NCI-H128 (cell line): ENCODE results near the gene POU6F1.
"Not testable (repeated sequence)": the region's sequence is repeated elsewhere in the genome, so short reads cannot be mapped to it uniquely, and the experiment has no call there.

Source experiments
- DNase-seq: peaks from one replicate; lab custom pipeline; 2025; ENCODE audit not compliant: unreplicated experiment; lab: John Stamatoyannopoulos, UW

The POU6F1 gene

DNA sequence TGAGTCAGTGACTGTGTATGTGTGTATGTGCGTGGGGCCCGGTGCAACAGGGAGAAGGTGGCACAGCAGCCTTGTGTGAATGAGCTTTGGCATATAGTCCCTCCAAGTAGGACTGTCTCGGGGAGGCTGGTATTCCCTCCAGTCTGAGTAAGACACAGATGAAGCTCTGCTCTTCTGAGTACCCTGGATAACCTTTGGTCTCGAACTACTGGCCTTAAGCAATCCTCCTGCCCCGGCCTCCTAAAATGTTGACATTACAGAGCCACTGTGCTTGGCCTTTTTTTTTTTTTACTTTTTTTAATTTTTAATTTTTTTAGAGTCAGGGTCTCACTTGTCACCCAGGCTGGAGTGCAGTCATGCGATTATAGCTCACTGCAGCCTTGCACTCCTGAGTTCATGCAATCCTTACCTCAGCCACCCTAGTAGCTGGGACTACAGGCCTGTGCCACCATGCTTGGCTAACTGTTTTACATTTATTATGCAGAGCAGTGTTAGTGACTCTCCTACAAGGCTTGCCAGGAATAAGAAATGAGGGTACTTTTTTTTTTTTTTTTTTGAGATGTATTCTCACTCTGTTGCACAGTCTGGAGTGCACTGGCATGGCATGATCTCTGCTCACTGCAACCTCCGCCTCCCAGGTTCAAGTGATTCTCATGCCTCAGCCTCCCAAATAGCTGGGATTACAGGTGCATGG, 11.4 kb upstream of the POU6F1 start:
- DNase-seq: no peak

DNA sequence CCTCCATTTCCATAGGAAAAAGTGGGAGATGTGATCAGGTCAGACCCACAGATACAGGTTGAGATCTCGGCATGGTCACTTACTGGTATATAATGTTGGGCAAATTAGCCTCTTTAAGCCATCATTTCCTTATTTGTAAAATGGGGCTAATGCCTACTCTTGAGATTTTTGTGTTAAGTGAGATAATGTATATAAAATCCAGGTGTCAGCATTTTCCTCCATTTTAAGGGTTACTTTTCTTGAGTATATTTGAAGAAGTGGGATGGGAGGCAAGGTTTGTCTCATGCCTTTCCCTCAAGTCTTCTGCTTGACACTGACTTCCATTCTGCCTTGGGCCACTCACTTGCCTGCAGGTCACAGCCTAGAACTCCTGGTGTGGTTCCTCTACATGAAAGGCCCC, 10.1 kb upstream of the POU6F1 start:
- no peak for DNase-seq

DNA sequence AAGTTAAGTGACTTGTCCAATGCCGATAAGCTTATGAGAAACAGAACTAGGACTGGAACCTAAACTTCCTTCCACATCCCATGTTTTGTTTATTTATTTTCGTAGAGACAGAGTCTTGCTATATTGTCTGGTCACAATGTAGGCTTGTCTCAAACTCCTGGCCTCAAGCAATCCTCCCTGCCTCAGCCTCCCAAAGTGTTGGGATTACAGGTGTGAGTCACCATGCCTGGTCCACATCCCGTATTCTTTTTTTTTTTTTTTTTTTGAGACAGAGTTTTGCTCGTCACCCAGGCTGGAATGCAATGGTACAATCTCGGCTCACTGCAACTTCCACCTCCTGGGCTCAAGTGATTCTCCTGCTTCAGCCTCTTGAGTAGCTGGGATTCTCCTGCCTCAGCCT, 9.2 kb upstream of the POU6F1 start:
- DNase-seq: not testable (repeated sequence)

DNA sequence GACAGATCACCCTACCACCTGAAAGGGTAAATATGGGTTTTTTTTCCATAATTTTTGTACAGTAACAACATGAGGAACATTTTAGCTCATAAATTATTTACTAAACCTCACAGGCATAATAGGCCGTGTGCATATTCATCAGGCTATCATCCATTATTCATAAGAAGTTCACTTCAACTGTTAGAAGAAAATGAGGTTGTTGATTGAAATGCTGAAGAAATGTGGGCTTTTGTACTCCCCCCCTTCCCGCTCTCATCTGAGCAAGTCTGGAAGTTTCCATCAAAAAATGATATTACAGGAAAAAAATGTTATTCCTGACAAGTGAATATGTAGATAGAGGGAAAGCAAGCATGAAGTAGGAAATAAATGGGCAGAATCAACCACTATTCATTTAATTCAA, 7.9 kb upstream of the POU6F1 start:
- no peak for DNase-seq

DNA sequence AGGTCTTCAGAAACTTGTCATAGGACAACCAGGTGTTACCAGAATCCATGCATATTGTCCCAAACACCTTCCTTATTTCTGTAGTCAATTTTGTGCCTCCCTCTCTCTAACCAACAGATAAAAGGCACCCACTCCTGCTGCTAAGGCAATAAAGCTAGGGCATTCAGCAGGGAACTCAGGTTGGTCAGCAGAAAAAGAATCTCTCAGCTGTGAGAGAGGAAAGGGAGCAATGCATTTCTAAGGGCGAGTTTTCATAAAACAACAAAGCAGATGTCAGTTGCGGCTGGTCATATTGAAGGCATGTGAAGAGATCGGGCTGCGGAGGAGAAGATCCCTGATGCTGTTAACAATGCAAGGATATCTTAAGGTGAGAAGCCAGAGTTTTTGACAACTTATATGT, 7.4 kb upstream of the POU6F1 start:
- DNase-seq: no peak

DNA sequence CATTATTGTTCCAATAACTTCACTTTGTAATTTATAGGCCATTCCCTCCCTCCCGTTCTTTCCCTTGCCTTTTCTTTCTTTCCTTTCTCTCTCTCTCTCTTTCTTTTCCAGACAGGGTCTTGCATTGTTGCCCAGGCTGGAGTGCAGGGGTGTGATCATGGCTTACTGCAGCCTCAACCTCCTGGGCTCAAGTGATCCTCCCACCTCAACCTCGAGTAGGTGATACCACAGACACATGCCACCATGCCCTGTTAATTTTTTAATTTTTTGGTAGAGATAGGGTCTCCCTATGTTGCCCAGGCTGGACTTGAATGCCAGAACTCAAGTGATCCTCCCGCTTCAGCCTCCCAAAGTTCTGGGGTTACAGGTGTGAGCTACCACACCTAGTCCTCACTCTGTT, 6.8 kb upstream of the POU6F1 start:
- DNase-seq: no peak

DNA sequence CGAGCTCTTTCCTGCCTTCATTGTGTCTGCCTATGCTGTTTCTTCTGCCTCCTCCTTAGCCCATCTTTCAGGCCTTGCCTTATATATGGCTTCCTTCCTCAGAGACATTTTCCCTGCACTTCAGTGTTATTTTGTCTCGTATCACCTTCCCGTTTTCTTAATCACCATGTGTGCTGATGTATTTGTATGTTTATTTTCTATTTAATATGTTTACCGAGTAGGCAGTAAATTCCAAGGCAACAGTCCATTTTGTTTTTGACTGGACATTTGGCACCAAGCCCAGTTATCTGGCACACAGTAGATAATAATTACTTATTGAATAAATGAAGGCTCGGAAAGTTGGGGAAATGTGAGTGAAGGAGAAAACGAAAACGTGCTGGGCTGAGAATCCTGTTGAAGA, 4.6 kb upstream of the POU6F1 start:
- DNase-seq: no peak

DNA sequence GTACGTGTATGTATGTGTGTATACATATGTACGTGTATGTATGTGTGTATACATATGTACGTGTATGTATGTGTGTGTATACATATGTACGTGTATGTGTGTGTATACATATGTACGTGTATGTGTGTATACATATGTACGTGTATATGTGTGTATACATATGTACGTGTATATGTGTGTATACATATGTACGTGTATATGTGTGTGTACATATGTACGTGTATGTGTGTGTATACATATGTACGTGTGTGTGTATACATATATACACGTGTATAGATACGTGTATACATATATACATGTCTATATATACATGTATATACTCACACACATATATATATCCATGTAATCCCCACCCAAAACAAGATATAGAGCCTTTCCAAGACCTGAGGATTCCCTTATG, 2.0 kb upstream of the POU6F1 start:
- not testable (repeated sequence) for DNase-seq

DNA sequence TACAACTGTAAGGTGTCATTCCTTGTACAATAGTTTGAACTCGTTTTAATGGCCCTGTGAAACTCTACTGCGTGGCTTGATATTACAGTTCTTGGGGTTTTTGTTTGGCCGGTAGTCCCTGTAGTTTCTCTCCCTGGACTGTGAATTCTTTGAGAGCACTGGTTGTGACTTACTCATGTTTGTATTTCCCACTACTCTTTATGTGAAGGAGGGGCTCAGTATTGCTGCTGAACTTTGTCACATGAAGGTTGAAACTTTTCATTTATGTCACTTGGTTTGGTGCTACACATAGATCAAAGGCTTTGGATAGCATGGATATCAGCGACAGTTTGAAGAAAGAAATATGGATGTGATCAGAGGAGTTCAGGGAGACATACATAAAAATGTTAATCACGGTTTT, 1.5 kb upstream of the POU6F1 start:
- DNase-seq: no peak

DNA sequence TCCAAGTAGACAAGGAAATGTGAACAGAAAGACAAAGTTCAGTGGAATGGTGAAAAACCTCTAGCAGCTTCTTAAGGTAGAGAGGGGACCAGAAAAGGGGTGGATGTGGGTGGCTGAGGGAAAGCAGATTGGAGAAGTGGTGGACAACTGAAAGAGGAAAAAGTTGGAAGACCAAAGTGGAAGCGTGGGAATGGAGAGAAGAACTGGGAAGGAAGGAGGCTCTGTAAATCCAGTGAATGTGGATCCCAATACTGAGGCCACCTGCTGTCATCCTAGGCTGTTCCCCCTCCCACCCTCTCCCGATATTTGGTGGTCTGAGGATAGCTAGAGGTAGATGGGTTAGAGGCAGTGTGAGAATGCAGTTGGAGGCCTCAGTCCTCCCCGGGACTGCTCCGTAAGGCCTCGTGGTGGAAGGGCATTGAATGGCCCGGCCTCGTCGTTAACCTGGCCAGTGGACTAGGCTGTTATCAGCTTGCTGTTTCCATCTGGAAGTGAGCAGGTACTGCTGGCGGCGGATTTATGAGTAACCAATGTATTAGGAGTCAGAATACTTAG, 822 bp upstream of the POU6F1 start:
- DNase-seq: no peak

DNA sequence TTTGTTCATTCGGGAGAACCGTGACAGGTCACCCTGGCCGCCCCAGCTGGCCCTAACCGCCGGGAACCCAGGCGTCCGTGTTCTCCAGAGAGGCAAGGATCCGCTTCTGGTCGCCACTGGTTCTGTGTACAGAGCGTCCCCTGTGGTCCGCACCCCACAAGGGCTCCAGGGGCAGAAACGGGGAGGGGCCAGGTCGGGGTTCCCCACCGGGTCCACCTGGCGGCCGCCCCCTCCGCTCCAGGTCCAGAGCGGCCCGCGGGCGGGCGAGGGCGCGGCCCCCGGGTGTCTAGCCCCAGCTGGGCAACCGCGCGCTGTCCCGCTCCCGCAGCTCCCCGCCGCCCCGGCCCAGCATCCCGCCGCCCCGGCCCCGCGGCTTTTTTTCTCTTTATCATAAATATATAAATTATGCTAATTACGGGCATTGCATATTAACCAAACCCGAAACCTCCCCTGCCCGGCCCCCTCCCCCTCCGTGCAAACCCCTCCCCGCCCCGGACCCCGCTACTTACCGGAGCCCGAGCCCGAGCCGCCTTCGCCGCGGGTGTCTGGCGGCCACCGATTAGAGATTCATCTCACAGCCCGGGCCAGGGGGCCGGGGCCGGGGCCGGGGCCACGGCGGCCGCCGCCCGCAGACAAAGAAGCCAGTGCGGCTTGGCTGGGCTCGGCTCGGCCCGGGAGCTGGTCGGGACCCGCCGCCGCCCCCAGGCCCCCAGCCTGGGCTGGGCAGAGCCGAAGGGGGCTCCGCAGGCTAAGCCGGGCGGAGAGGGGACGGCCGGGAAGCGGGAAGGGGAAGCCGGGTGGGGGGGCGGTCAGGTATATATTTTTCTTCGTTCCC, 512 bp downstream of the POU6F1 start:
- DNase-seq: no peak

DNA sequence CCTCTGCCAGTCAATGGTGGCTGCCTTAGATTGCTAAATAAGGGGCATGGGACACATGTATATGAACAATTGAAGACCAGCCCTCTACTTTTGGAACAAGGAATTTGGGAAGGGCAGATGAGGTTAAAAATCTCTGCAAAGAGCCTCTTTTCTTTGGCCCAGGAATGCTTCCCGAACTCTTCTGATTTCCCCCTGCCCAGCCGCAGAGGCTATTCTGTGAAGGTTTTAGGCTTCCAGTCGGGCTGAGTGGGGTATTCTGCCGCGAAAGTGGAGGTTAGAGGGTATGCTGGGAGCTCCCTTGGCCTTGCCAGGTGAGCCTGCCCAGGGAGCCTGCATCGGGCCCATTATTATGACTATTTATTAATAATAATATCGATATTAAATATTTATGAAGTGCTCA, 1.2 kb downstream of the POU6F1 start:
- DNase-seq: no peak

DNA sequence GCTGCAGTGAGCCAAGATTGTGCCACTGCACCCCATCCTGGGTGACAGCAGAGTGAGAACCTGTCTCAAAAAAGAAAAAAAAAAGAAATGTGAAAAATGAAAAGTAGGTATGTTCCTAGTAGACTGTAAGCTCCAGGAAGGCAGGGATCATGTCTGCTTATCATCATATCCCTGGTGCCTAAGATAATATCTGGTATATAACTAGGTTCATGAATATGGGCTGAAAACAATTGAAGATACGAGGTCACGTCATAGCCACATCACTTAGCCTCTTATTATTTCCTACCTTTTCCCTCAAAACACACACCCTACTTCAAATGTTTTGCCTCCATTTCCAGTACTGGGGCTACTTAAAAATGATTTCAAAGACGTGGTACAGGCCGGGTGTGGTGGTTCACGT, 3.0 kb downstream of the POU6F1 start:
- DNase-seq: no peak

DNA sequence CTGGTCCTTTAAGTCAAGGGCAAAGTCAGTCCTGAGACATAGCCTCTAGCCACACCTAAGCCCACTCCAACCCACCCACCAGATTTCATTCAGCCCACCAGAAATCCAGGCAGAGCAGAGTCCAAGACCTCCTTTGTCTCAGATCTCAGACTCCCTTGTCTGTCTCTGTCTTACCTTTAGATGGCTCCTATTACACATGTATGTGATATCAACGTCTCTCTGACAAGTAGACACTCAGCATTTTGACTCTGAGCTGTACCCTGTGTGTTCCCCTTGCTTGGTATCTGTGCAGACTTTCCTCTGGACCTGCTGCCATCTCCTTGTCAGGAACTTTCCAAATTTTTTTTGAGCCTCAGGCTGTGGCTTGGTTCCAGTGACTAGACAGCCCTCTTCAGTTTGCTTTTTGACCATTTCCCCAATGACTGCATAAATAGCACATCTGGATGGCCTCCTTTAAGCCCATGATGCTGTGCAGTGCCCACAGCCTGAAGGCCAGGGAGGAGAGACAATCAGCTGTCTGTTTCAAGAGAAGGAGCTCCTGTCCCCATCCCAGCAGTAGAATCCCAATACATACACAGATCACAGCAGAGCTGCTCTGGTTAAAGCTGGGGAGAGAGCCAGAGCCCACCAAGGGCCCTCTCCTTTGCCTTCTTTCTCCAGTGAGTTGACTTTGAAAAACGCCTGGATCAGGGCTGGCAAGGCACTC, 7.0 kb downstream of the POU6F1 start:
- no peak for DNase-seq

DNA sequence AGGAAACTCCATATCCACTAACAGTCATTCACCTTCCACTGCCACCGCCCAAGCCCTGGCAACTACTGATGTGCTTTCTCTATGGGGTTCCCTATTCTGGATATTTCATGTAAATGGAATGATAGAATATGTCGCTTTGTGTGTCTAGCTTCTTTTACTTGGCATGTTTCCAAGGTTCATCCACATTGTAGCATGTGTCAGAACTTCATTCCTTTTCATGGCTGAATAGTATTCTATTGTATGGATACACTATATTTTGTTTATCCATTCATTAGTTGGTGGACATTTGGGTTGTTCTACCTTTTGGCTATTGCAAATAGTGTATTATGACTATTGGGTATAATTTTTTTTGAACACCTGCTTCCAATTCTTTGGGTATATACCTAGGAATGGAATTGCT, 8.6 kb downstream of the POU6F1 start:
- DNase-seq: no peak

DNA sequence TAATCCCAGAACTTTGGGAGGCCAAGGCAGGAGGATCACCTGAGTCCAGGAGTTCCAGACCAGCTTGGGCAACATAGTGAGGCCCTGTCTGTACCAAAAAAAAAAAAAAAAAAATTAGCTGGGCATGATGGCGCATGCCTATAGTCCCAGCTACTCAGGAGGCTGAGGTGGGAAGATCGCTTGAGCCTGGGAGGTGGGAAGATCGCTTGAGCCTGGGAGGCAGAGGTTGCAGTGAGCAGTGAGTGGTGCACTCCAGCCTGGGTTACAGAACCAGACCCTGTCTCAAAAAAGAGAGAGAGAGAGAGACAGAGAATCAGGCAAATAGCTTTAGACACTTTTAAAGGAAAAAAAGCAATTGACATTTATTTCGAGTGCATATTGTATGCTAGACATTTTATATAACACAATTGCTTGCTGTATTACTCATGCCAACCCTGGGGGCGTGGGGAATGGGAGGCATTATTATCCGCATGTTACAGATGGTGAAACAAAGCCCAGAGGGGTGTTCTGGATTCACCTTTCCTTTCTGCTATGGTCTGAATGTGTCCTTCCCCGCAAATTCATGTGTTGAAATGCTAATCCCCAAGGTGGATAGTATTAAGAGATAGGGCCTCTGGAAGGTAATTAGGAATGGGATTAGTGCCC, 9.7 kb downstream of the POU6F1 start:
- no peak for DNase-seq

DNA sequence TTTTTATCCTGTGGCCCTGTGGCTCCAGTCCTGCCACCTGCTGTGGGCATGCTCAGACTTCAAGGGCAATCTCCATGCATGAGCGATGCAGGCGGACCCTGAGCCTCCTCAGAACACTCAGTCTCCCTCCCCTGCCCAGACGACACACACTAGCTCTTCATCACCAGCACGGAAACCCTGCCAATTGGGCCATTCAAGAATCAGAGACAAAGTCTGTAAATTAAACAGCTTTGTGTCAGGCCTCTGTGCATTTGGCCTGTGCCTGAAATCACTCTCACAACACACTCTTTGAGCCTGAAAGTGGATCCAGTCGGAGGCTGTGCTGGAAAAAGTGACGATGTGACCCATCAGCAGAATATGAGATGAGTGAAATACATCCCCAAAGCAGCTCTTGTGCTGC, 12.5 kb downstream of the POU6F1 start:
- DNase-seq: no peak

DNA sequence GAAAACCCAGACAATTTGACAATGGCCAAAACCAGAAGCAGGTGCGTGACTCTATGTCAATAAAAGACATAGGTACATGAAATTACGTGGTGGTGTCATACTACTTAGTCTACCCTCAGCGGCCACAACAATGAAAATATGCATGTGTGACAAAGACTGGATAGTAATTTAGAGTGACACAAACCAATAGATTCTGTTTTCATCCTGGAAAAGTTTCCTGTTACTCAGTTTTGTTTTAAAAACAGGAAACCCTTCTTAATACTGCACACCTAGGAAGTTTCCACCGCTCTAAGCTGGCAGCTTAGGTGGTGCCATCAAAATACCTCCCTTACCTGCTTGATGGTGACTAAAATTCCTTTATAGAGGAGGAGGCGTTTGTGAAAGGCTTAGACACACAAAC, 15.1 kb downstream of the POU6F1 start:
- DNase-seq: no peak

DNA sequence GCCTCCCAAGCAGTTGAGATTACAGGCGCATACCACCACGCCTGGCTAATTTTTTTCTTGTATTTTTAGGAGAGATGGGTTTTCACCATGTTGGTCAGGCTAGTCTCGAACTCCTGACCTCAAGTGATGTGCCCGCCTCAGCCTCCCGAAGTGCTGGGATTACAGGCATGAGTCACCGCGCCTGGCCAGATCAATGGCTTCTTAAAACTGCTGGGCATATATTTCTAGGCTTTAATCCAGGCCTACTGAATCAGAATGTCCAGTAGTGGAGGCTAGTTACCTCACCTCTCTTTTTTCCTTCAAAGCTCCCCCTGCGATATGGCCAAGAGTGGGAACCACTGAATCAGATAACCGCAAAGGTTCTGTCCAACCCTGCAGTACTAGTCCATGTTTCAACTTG, 17.1 kb downstream of the POU6F1 start:
- no peak for DNase-seq

DNA sequence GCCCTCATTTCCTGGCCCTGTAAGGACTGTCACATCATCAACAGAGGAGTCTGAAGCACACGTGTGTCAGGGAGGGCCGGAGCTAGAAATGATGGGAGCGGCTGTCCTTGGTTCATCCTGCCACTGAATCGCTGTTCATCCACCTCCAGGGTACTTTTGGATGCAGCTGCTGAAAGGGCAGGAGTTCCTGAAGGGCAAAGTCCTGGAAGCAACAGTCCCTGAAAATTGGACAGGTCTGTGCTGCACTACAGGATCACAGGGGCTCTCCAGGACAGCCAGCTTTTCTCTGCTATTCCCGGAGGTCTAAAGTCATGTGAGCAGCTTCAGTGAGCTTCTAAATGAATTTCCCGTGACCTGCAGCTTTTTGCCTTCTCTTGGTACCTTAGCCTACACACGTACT, 17.7 kb downstream of the POU6F1 start:
- DNase-seq: no peak

DNA sequence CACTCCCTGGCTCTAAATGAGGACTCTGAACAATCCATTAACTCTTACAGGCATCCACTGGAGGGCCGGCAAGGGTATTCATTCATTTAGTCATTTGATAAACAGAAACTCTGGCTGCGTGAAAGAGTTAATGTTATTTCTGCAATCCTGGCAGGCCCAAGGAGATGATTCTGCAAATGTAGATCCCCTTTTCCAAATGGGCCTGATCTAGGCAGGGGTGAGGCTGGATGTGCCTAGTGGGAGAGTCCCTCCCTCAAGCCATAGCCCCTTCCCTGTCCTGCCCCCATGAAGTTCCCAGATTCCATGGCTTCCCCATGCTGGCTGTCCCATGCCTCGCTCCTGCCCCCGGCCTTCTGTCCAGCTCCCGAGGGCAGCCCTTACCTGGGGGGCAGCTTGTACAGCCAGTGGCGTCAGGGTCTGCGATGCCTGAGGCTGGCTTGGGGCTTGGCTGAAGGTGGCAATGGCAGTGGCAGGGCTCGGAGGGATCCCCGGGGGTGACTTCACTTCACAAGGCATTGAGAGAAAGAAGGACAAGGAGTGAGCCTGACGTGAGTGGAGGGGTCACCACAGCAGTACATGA, 18.4 kb downstream of the POU6F1 start:
- no peak for DNase-seq
